Neural crest cell (in vitro differentiated cells): Measurements from ENCODE around the gene TMEM18. TPM values are rescaled to one million over a fixed set of nuclear protein-coding genes. Genes with fewer than 3 reads are reported as not detected.

Experiments used
- DNase-seq: peaks from one replicate; pipeline ENCODE4 v3.0.0; 2021; ENCODE audit warnings: low read depth, mixed read lengths, low spot score
- H3K27ac Mint-ChIP-seq: one replicate; pipeline ENCODE4 v1.8.0; 2021; ENCODE audit warnings: mild to moderate bottlenecking, mixed read lengths; ENCODE audit not compliant: unreplicated experiment
- H3K27me3 Mint-ChIP-seq: 2 replicates; pipeline ENCODE4 v1.8.0; 2021; ENCODE audit warnings: low read depth, mild to moderate bottlenecking, mixed read lengths
- H3K36me3 Mint-ChIP-seq: 2 replicates; pipeline ENCODE4 v1.8.0; 2021; ENCODE audit warnings: low read depth, mild to moderate bottlenecking, mixed read lengths
- H3K4me1 Mint-ChIP-seq: 2 replicates; pipeline ENCODE4 v1.8.0; 2021; ENCODE audit warnings: mixed read lengths
- H3K4me3 Mint-ChIP-seq: one replicate; pipeline ENCODE4 v1.8.0; 2021; ENCODE audit warnings: mild to moderate bottlenecking, mixed read lengths
- H3K9me3 Mint-ChIP-seq: 2 replicates; pipeline ENCODE4 v1.8.0; 2021; ENCODE audit warnings: mixed read lengths
- total RNA-seq: library from RNA; stranded (reverse); gene quantifications from 2 replicates; pipeline ENCODE4 v1.2.1, GENCODE V29; 2021
- TF ChIP-seq, protein P1 (sequence below): fragments of 200-600 bp; sonication (generic); conservative IDR thresholded peaks from 2 replicates; pipeline ENCODE4 v1.5.0; 2021; ENCODE audit warnings: antibody characterized with exemption, mild to moderate bottlenecking

TMEM18 gene
- total RNA-seq, 1 donor from 2014 or later, result 27.7 TPM

DNA sequence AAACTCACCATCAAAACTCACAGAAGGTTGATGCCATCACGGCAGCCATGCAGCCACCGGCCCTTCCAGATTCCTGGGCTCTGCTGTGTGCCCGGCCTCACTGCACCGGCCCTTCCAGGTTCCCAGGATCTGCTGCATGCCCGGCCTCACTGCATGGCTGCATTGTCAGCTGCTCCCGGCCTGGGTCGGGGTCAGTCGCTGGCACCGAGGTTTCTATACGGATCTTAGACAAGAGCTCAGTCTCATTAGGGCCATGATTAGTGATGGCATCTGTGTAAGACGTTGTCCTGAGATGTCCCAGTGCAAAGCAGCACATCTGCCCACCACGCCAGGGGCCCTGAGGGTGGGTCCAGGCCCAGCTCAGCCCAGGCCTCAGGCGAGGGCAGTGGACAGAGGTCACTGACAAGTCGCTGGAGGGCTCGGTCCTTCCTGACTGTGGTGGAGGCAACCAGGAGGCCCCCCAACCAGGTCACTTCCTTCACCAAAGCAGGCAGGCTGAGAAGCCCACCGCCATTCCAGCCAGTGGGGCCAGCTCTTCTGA is 29.4 kb downstream of the TMEM18 start:
- peaks cover 7% of the 10 kb centered on the region for H3K27me3 Mint-ChIP-seq
- no peak overlapping the region for H3K4me3 Mint-ChIP-seq
- H3K36me3 Mint-ChIP-seq, result no peaks in the 10 kb centered on the region
- H3K27ac Mint-ChIP-seq, result no peak overlapping the region
- no peaks in the 10 kb centered on the region for H3K4me1 Mint-ChIP-seq
- no peaks in the 10 kb centered on the region for H3K9me3 Mint-ChIP-seq
- no peak for DNase-seq
- TF ChIP-seq, protein P1, sequence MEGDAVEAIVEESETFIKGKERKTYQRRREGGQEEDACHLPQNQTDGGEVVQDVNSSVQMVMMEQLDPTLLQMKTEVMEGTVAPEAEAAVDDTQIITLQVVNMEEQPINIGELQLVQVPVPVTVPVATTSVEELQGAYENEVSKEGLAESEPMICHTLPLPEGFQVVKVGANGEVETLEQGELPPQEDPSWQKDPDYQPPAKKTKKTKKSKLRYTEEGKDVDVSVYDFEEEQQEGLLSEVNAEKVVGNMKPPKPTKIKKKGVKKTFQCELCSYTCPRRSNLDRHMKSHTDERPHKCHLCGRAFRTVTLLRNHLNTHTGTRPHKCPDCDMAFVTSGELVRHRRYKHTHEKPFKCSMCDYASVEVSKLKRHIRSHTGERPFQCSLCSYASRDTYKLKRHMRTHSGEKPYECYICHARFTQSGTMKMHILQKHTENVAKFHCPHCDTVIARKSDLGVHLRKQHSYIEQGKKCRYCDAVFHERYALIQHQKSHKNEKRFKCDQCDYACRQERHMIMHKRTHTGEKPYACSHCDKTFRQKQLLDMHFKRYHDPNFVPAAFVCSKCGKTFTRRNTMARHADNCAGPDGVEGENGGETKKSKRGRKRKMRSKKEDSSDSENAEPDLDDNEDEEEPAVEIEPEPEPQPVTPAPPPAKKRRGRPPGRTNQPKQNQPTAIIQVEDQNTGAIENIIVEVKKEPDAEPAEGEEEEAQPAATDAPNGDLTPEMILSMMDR, result no peak

- Mint-ChIP-seq H3K9me3 (no peaks in the 10 kb centered on the region), H3K27ac (no peak overlapping the region), H3K4me3 (no peak overlapping the region), H3K27me3 (peaks cover 7% of the 10 kb centered on the region), H3K4me1 (no peaks in the 10 kb centered on the region), H3K36me3 (no peaks in the 10 kb centered on the region)
- TF ChIP-seq, protein P1, result no peak
- DNase-seq, result no peak
These were observed 30.1 kb downstream of the TMEM18 start for GRCh38 chr2:647003-647560.

GRCh38 chr2:644871-645270 is 32.3 kb downstream of the TMEM18 start:
- TF ChIP-seq, protein P1, result no peak
- no peak for DNase-seq

GRCh38 chr2:643761-644160 is 33.4 kb downstream of the TMEM18 start:
- H3K4me1 Mint-ChIP-seq, result no peaks in the 10 kb centered on the region
- DNase-seq, result no peak
- H3K4me3 Mint-ChIP-seq, result no peak overlapping the region
- H3K9me3 Mint-ChIP-seq, result no peaks in the 10 kb centered on the region
- H3K36me3 Mint-ChIP-seq, result no peaks in the 10 kb centered on the region
- H3K27me3 Mint-ChIP-seq, result peaks cover 7% of the 10 kb centered on the region
- H3K27ac Mint-ChIP-seq, result no peak overlapping the region
- TF ChIP-seq, protein P1, result no peak

More at GRCh38 chr2:644871-645270, 32.3 kb downstream of the TMEM18 start:
- H3K4me1 Mint-ChIP-seq, result no peaks in the 10 kb centered on the region
- no peak overlapping the region for H3K27ac Mint-ChIP-seq
- no peak overlapping the region for H3K4me3 Mint-ChIP-seq
- peaks cover 7% of the 10 kb centered on the region for H3K27me3 Mint-ChIP-seq
- no peaks in the 10 kb centered on the region for H3K36me3 Mint-ChIP-seq
- no peaks in the 10 kb centered on the region for H3K9me3 Mint-ChIP-seq

- H3K4me3 Mint-ChIP-seq, result no peak overlapping the region
- TF ChIP-seq, protein P1, result no peak
- H3K27ac Mint-ChIP-seq, result no peak overlapping the region
- H3K36me3 Mint-ChIP-seq, result no peaks in the 10 kb centered on the region
- peaks cover 7% of the 10 kb centered on the region for H3K27me3 Mint-ChIP-seq
- H3K9me3 Mint-ChIP-seq, result no peaks in the 10 kb centered on the region
- no peak for DNase-seq
- H3K4me1 Mint-ChIP-seq, result no peaks in the 10 kb centered on the region
These were observed 33.9 kb downstream of the TMEM18 start for GRCh38 chr2:643334-643733.
